Loucy (cell line): ENCODE measurements around the gene C12orf60.

Source experiments
- H2AFZ ChIP-seq: fragments of 200-600 bp; sonication (generic); 2 replicates; pipeline ENCODE4 v1.6.0; 2016; ENCODE audit warnings: antibody characterized with exemption, mild to moderate bottlenecking, low read length, moderate library complexity
- H3F3A ChIP-seq: fragments of 200-600 bp; 2 replicates; pipeline ENCODE4 v1.6.0; 2016; ENCODE audit warnings: antibody characterized with exemption, low read depth, mild to moderate bottlenecking
- H3K27me3 ChIP-seq: fragments of 200-600 bp; sonication (generic); 2 replicates; pipeline ENCODE4 v1.6.1; 2014; ENCODE audit warnings: low read length, mild to moderate bottlenecking; ENCODE audit not compliant: insufficient read depth, poor library complexity, severe bottlenecking
- H3K36me3 ChIP-seq: fragments of 200-600 bp; sonication (generic); 2 replicates; pipeline ENCODE4 v1.6.1; 2016; ENCODE audit warnings: low read length; ENCODE audit not compliant: insufficient read depth
- H3K4me1 ChIP-seq: fragments of 200-600 bp; sonication (generic); 2 replicates; pipeline ENCODE4 v1.5.1; 2014; ENCODE audit warnings: low read length, mild to moderate bottlenecking; ENCODE audit not compliant: insufficient read depth, poor library complexity, severe bottlenecking
- H3K4me2 ChIP-seq: fragments of 200-600 bp; sonication (generic); 2 replicates; pipeline ENCODE4 v1.6.0; 2014; ENCODE audit warnings: antibody characterized with exemption, low read length, low read depth, mild to moderate bottlenecking; ENCODE audit not compliant: poor library complexity, severe bottlenecking
- H3K4me3 ChIP-seq: fragments of 200-600 bp; sonication (generic); 2 replicates; pipeline ENCODE4 v1.5.1; 2014; ENCODE audit warnings: low read length, mild to moderate bottlenecking, mixed read lengths; ENCODE audit not compliant: poor library complexity, severe bottlenecking
- H3K79me2 ChIP-seq: fragments of 200-600 bp; sonication (generic); 2 replicates; pipeline ENCODE4 v1.6.1; 2014; ENCODE audit warnings: low read length; ENCODE audit not compliant: insufficient read depth
- H3K9ac ChIP-seq: fragments of 200-600 bp; sonication (generic); 2 replicates; pipeline ENCODE4 v1.6.0; 2014; ENCODE audit warnings: mild to moderate bottlenecking, low read depth, low read length, moderate library complexity; ENCODE audit not compliant: poor library complexity, severe bottlenecking
- H3K9me2 ChIP-seq: fragments of 200-600 bp; sonication (generic); replicated peaks from 2 replicates; pipeline ENCODE4 v1.6.1; 2016; ENCODE audit warnings: low read depth, low read length, mixed read lengths
- H3K9me3 ChIP-seq: fragments of 200-600 bp; sonication (generic); 2 replicates; pipeline ENCODE4 v1.6.1; 2014; ENCODE audit warnings: mild to moderate bottlenecking, antibody characterized with exemption, low read length, low read depth; ENCODE audit not compliant: insufficient read depth
- H4K20me1 ChIP-seq: fragments of 200-600 bp; sonication (generic); 2 replicates; pipeline ENCODE4 v1.6.0; 2014; ENCODE audit warnings: antibody characterized with exemption, low read length, mild to moderate bottlenecking; ENCODE audit not compliant: insufficient read depth, poor library complexity, severe bottlenecking
- EZH2phosphoT487 ChIP-seq: fragments of 200-600 bp; IDR thresholded peaks from 2 replicates; pipeline ENCODE4 v1.6.1; 2018; ENCODE audit warnings: antibody characterized with exemption, mild to moderate bottlenecking, moderate library complexity, borderline replicate concordance
- TF ChIP-seq, protein P1 (sequence below): fragments of 200-600 bp; sonication (generic); conservative IDR thresholded peaks from 2 replicates; pipeline ENCODE4 v1.5.1; 2014; ENCODE audit warnings: mild to moderate bottlenecking, antibody characterized with exemption, low read length

C12orf60 gene

DNA sequence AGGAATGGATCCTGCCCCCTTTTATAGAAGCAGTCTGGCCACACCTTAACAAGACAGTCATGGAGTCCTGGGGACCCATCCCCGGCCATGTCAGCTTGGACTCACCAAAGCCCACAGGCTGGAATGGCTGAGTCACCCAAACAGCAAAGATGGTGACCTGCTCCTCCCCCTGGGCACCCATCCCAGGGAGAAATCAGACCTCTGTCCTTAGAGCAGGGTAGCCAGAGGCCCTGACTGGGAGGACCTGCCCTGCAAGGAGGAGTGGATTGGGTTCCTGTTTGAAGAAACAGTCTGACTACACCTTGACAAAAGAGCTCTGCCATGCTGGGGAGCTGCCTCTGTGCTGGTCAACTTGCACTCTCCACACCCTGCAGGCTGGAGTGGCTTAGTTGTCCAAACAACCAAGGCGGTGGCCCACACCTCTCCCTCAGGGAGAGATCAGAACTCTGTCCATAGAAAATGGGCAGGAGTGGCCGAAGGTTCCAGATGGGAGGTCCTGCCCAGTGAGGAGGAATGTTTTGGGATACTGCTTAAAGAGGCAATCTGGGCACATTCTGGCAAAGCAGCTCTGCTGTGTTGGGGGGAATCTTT lies 65.5 kb downstream of the C12orf60 start:
- no peaks in the 10 kb centered on the region for H3F3A ChIP-seq
- H3K36me3 ChIP-seq, result no peaks in the 10 kb centered on the region
- H3K79me2 ChIP-seq, result no peaks in the 10 kb centered on the region
- H3K4me3 ChIP-seq, result no peak overlapping the region
- no peak overlapping the region for H3K9ac ChIP-seq
- H3K4me2 ChIP-seq, result no peak overlapping the region
- H4K20me1 ChIP-seq, result no peaks in the 10 kb centered on the region
- H3K4me1 ChIP-seq, result peaks cover 22% of the 10 kb centered on the region
- no peaks in the 10 kb centered on the region for H3K27me3 ChIP-seq
- no peaks in the 10 kb centered on the region for H3K9me3 ChIP-seq
- no peak overlapping the region for H2AFZ ChIP-seq
- H3K9me2 ChIP-seq, result no peaks in the 10 kb centered on the region
- TF ChIP-seq, protein P1, sequence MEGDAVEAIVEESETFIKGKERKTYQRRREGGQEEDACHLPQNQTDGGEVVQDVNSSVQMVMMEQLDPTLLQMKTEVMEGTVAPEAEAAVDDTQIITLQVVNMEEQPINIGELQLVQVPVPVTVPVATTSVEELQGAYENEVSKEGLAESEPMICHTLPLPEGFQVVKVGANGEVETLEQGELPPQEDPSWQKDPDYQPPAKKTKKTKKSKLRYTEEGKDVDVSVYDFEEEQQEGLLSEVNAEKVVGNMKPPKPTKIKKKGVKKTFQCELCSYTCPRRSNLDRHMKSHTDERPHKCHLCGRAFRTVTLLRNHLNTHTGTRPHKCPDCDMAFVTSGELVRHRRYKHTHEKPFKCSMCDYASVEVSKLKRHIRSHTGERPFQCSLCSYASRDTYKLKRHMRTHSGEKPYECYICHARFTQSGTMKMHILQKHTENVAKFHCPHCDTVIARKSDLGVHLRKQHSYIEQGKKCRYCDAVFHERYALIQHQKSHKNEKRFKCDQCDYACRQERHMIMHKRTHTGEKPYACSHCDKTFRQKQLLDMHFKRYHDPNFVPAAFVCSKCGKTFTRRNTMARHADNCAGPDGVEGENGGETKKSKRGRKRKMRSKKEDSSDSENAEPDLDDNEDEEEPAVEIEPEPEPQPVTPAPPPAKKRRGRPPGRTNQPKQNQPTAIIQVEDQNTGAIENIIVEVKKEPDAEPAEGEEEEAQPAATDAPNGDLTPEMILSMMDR, result no peak
- no peak for TF ChIP-seq EZH2phosphoT487

DNA sequence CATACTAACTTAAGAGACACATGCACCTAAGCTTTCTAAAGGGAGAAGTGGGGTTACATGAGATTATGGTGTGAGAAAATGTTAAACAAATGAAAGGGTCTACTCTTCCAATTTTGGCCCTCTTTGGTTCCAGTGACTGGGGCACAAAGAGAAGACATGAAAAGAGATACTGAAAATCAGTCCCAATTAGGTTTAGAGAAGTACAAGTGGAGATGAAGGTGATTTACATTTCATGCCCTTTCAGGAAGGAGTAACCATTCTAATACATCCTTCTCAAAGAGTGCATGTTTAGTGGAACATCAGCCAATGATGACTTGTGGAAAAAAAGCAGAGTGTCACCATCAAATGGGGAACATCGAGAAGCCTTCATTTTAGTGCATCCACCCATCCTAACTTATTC lies 67.8 kb downstream of the C12orf60 start:
- Histone ChIP-seq H3K4me2 (no peak overlapping the region), H3K27me3 (no peaks in the 10 kb centered on the region), H3F3A (no peaks in the 10 kb centered on the region), H3K9ac (no peak overlapping the region), H3K9me3 (no peaks in the 10 kb centered on the region), H3K36me3 (no peaks in the 10 kb centered on the region), H3K4me3 (no peak overlapping the region), H3K9me2 (no peaks in the 10 kb centered on the region), H3K79me2 (no peaks in the 10 kb centered on the region), H3K4me1 (peaks cover 23% of the 10 kb centered on the region), H4K20me1 (no peaks in the 10 kb centered on the region), H2AFZ (no peak overlapping the region)
- no peak for TF ChIP-seq EZH2phosphoT487
- TF ChIP-seq, protein P1, result no peak

DNA sequence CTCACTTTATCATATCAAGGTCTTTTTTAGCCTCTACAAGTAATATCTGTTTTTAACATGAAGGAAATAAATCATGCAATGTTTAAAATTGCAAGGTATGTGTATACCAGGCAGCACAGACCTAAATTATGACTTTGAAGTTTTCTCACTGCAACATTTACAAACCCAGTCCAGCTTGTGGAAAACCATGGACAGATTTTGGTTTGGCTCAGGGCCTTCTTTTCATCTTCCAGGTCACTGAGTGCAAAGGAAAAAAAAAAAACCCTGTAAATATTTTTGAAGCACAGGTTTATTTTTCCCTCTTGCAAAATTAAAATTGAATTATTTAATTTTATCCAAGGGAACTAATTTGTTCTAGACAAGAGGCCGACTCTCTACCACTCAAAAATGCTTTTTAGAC lies 68.4 kb downstream of the C12orf60 start:
- Histone ChIP-seq H3K4me3 (no peak overlapping the region), H3K9me2 (no peaks in the 10 kb centered on the region), H3K9me3 (no peaks in the 10 kb centered on the region), H3K4me1 (peaks cover 23% of the 10 kb centered on the region), H2AFZ (no peak overlapping the region), H3K4me2 (no peak overlapping the region), H3K9ac (no peak overlapping the region), H3F3A (no peaks in the 10 kb centered on the region), H4K20me1 (no peaks in the 10 kb centered on the region), H3K27me3 (no peaks in the 10 kb centered on the region), H3K79me2 (no peaks in the 10 kb centered on the region), H3K36me3 (no peaks in the 10 kb centered on the region)
- no peak for TF ChIP-seq EZH2phosphoT487
- TF ChIP-seq, protein P1, result no peak
